Smooth muscle cell (in vitro differentiated cells): ENCODE measurements around the gene NECAB2. TPM values are rescaled to one million over a fixed set of nuclear protein-coding genes. Genes with fewer than 3 reads are reported as not detected.

Source experiments
- DNase-seq: peaks from one replicate; lab custom pipeline; 2025; ENCODE audit not compliant: unreplicated experiment; lab: John Stamatoyannopoulos, UW
- H2AFZ ChIP-seq: fragments of 200-600 bp; sonication (generic); 2 replicates; pipeline ENCODE4 v1.6.0; 2016; ENCODE audit warnings: antibody characterized with exemption, low read depth, mild to moderate bottlenecking
- H3F3A ChIP-seq: fragments of 200-600 bp; sonication (generic); 2 replicates; pipeline ENCODE4 v1.6.0; 2017; ENCODE audit warnings: antibody characterized with exemption, low read depth
- H3K27ac ChIP-seq: fragments of 200-600 bp; sonication (generic); 2 replicates; pipeline ENCODE4 v1.5.1; 2016; ENCODE audit warnings: low read depth, mild to moderate bottlenecking
- H3K27me3 ChIP-seq: fragments of 200-600 bp; sonication (generic); 2 replicates; pipeline ENCODE4 v1.6.1; 2016; ENCODE audit warnings: low read depth, mild to moderate bottlenecking
- H3K36me3 ChIP-seq: fragments of 200-600 bp; sonication (generic); 2 replicates; pipeline ENCODE4 v1.5.1; 2016; ENCODE audit warnings: low read depth
- H3K4me1 ChIP-seq: fragments of 200-600 bp; sonication (generic); 2 replicates; pipeline ENCODE4 v1.5.1; 2016; ENCODE audit warnings: low read depth
- H3K4me2 ChIP-seq: fragments of 200-600 bp; sonication (generic); 2 replicates; pipeline ENCODE4 v1.6.0; 2016; ENCODE audit warnings: mild to moderate bottlenecking
- H3K4me3 ChIP-seq: fragments of 200-600 bp; sonication (generic); 2 replicates; pipeline ENCODE4 v1.5.1; 2016; ENCODE audit warnings: mild to moderate bottlenecking
- H3K79me2 ChIP-seq: fragments of 200-600 bp; sonication (generic); 2 replicates; pipeline ENCODE4 v1.6.0; 2016; ENCODE audit warnings: low read depth, mild to moderate bottlenecking
- H3K9ac ChIP-seq: fragments of 200-600 bp; sonication (generic); 2 replicates; pipeline ENCODE4 v1.6.0; 2016; ENCODE audit warnings: low read depth
- H3K9me3 ChIP-seq: fragments of 200-600 bp; sonication (generic); replicated peaks from 2 replicates; pipeline ENCODE4 v1.5.1; 2016; ENCODE audit warnings: low read depth
- H4K20me1 ChIP-seq: fragments of 200-600 bp; sonication (generic); 2 replicates; pipeline ENCODE4 v1.6.0; 2016; ENCODE audit warnings: low read depth
- CTCF ChIP-seq: fragments of 200-600 bp; sonication (generic); IDR thresholded peaks from 2 replicates; pipeline ENCODE4 v1.5.1; 2017; ENCODE audit warnings: borderline replicate concordance, mild to moderate bottlenecking, antibody characterized with exemption; ENCODE audit not compliant: insufficient read depth, poor library complexity, severe bottlenecking
- WGBS: methylation state at CpG from one replicate; pipeline ENCODE4 v1.1.7; 2016; ENCODE audit warnings: low lambda C conversion rate; 5-methylcytosine and 5-hydroxymethylcytosine counted together
- polyA plus RNA-seq: library from polyadenylated mRNA; unstranded; fragments of >200 nt; fragmentation: Nextera tagmentation; extraction: Ambion mirVana; gene quantifications from 2 replicates; pipeline ENCODE4 v1.2.1, GENCODE V29; 2016
- total RNA-seq: library from RNA; depleted of rRNA; stranded (reverse); fragments of >200 nt; gene quantifications from 2 replicates; pipeline ENCODE4 v1.2.3, GENCODE V29; 2014

NECAB2 gene
- total and polyA plus RNA-seq, 2 experiments from 2014 or later = 0.22 to 1.7 TPM

GRCh38 chr16:84022644-84023043, 54.6 kb downstream of the NECAB2 start:
- H3K27ac ChIP-seq = no peak overlapping the region
- 85% methylated on average over 11 of the region's 11 CpGs for WGBS
- H4K20me1 ChIP-seq = no peaks in the 10 kb centered on the region
- H3K4me2 ChIP-seq = no peak overlapping the region
- H3K4me1 ChIP-seq = no peaks in the 10 kb centered on the region
- H3K36me3 ChIP-seq = no peaks in the 10 kb centered on the region
- no peak for DNase-seq
- TF ChIP-seq CTCF = no peak
- H3F3A ChIP-seq = no peaks in the 10 kb centered on the region
- H3K9ac ChIP-seq = no peak overlapping the region
- no peak overlapping the region for H2AFZ ChIP-seq
- no peak overlapping the region for H3K4me3 ChIP-seq
- no peaks in the 10 kb centered on the region for H3K27me3 ChIP-seq
- no peaks in the 10 kb centered on the region for H3K79me2 ChIP-seq
- no peaks in the 10 kb centered on the region for H3K9me3 ChIP-seq

- 38% methylated on average over 9 of the region's 9 CpGs for WGBS
- peaks cover 3% of the 10 kb centered on the region for H3K27me3 ChIP-seq
- no peak overlapping the region for H3K9ac ChIP-seq
- no peak overlapping the region for H3K4me2 ChIP-seq
- H4K20me1 ChIP-seq = no peaks in the 10 kb centered on the region
- H3K4me1 ChIP-seq = no peaks in the 10 kb centered on the region
- no peak overlapping the region for H3K27ac ChIP-seq
- H2AFZ ChIP-seq = no peak overlapping the region
- H3K9me3 ChIP-seq = no peaks in the 10 kb centered on the region
- DNase-seq = no peak
- no peaks in the 10 kb centered on the region for H3K36me3 ChIP-seq
- H3K4me3 ChIP-seq = no peak overlapping the region
- no peaks in the 10 kb centered on the region for H3F3A ChIP-seq
- TF ChIP-seq CTCF = no peak
- H3K79me2 ChIP-seq = no peaks in the 10 kb centered on the region
Measured at GRCh38 chr16:84024854-84025253, 56.8 kb downstream of the NECAB2 start.

DNA sequence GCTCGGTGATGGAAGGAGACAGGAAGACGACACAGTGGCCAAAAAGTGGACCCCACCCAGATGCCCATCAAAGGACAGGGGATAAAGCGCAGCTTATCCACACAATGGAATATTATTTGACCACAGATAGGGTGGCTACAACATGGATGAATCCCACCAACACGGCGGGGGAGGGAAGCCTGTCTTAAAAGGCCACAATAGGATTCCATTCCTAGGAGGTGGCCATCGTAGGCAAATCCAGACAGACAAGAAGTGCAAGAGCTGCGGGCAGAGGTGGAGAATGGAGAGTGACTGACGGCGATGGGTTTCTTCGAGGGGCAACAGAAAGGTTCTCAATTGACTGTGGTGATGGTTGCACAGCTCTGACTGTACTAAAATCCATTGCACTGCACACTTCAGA, 58.6 kb downstream of the NECAB2 start:
- H3K9me3 ChIP-seq = no peaks in the 10 kb centered on the region
- H2AFZ ChIP-seq = no peak overlapping the region
- peaks cover 4% of the 10 kb centered on the region for H3K27me3 ChIP-seq
- H3K4me1 ChIP-seq = no peaks in the 10 kb centered on the region
- no peak overlapping the region for H3K9ac ChIP-seq
- 78% methylated on average over 10 of the region's 10 CpGs for WGBS
- H3K36me3 ChIP-seq = no peaks in the 10 kb centered on the region
- no peak for TF ChIP-seq CTCF
- no peak overlapping the region for H3K4me3 ChIP-seq
- H4K20me1 ChIP-seq = no peaks in the 10 kb centered on the region
- no peak overlapping the region for H3K4me2 ChIP-seq
- no peaks in the 10 kb centered on the region for H3K79me2 ChIP-seq
- DNase-seq = no peak
- no peak overlapping the region for H3K27ac ChIP-seq
- no peaks in the 10 kb centered on the region for H3F3A ChIP-seq

GRCh38 chr16:84027625-84028024, 59.6 kb downstream of the NECAB2 start:
- no peak overlapping the region for H2AFZ ChIP-seq

More at GRCh38 chr16:84027625-84028024, 59.6 kb downstream of the NECAB2 start:
- 92% methylated on average over 15 of the region's 15 CpGs for WGBS
- H3K79me2 ChIP-seq = no peaks in the 10 kb centered on the region
- H3K36me3 ChIP-seq = no peaks in the 10 kb centered on the region
- peaks cover 4% of the 10 kb centered on the region for H3K27me3 ChIP-seq
- no peak for DNase-seq
- H3F3A ChIP-seq = no peaks in the 10 kb centered on the region
- no peak overlapping the region for H3K4me2 ChIP-seq
- no peak overlapping the region for H3K27ac ChIP-seq
- H3K4me1 ChIP-seq = no peaks in the 10 kb centered on the region
- no peaks in the 10 kb centered on the region for H3K9me3 ChIP-seq
- H4K20me1 ChIP-seq = no peaks in the 10 kb centered on the region
- no peak for TF ChIP-seq CTCF
- no peak overlapping the region for H3K9ac ChIP-seq
- no peak overlapping the region for H3K4me3 ChIP-seq
